ENCODE data around the gene COPRS. TPM values are rescaled to one million over a fixed set of nuclear protein-coding genes. Genes with fewer than 3 reads are reported as not detected.

The COPRS gene
- total and polyA plus RNA-seq, 2 of the 8 experiments (the other 6 are each of a cell fraction or from before 2014, with no cell fraction given), result 40.9 to 49.3 TPM

- TF ChIP-seq RFX5 (IDR thresholded peaks at IDR 0.05; ENCODE audit: borderline replicate concordance, low read depth, low read length) (no peak), CHD2 (IDR thresholded peaks at IDR 0.05; ENCODE audit: low read length) (no peak), CHD1 (IDR thresholded peaks at IDR 0.05; ENCODE audit: low read depth, low read length) (no peak), CBX8 (IDR thresholded peaks at IDR 0.05; ENCODE audit: borderline replicate concordance, low read depth, low read length) (no peak), SIN3A (conservative IDR thresholded peaks at IDR 0.05 in 1 of 2, IDR thresholded peaks at IDR 0.05 in 1 of 2; ENCODE audit: low read depth in 1 of 2, low read length in 2 of 2) (no peak), POLR2AphosphoS5 (IDR thresholded peaks at IDR 0.05; ENCODE audit: low read depth, low read length) (no peak), GABPA (IDR thresholded peaks at IDR 0.05; ENCODE audit: borderline replicate concordance, insufficient read depth, low read length) (no peak), SP4 (IDR thresholded peaks at IDR 0.05; ENCODE audit: low read length) (no peak), RXRA (IDR thresholded peaks at IDR 0.05; ENCODE audit: insufficient read depth, low read depth, low read length) (no peak)
Observed at GRCh38 chr17:31843070-31843745, 15.8 kb downstream of the COPRS start (continued).
